Testis (tissue), 2 donors: Measurements from ENCODE around the gene NTSR2.

Experiments used
- CTCF ChIP-seq, 3 experiments: fragments of 450-650 bp in 2 of 3; fragments of 200-600 bp in 1 of 3; sonication (generic) in 1 of 3; IDR thresholded peaks; one replicate each; pipeline ENCODE4 v1.5.1; 2016 to 2019; ENCODE audit warnings: antibody characterized with exemption in 3 of 3, mild to moderate bottlenecking in 2 of 3, moderate library complexity in 1 of 3
- POLR2A ChIP-seq: fragments of 450-650 bp; IDR thresholded peaks from one replicate; pipeline ENCODE4 v1.6.1; 2017; ENCODE audit warnings: antibody characterized with exemption, mild to moderate bottlenecking, moderate library complexity

GRCh38 chr2:11701751-11702301 lies 31.8 kb upstream of the NTSR2 start:
- no peak for TF ChIP-seq CTCF (IDR thresholded peaks at IDR 0.05)
- TF ChIP-seq POLR2A = no peak
